ENCODE results near the gene ACAD10. TPM values are rescaled to one million over a fixed set of nuclear protein-coding genes. Genes with fewer than 3 reads are reported as not detected.

Gene ACAD10
- total and polyA plus RNA-seq, 10 of the 15 experiments (the other 5 are each of a cell fraction or from before 2014, with no cell fraction given) = 2.9 to 21.9 (median 17.5) TPM

DNA sequence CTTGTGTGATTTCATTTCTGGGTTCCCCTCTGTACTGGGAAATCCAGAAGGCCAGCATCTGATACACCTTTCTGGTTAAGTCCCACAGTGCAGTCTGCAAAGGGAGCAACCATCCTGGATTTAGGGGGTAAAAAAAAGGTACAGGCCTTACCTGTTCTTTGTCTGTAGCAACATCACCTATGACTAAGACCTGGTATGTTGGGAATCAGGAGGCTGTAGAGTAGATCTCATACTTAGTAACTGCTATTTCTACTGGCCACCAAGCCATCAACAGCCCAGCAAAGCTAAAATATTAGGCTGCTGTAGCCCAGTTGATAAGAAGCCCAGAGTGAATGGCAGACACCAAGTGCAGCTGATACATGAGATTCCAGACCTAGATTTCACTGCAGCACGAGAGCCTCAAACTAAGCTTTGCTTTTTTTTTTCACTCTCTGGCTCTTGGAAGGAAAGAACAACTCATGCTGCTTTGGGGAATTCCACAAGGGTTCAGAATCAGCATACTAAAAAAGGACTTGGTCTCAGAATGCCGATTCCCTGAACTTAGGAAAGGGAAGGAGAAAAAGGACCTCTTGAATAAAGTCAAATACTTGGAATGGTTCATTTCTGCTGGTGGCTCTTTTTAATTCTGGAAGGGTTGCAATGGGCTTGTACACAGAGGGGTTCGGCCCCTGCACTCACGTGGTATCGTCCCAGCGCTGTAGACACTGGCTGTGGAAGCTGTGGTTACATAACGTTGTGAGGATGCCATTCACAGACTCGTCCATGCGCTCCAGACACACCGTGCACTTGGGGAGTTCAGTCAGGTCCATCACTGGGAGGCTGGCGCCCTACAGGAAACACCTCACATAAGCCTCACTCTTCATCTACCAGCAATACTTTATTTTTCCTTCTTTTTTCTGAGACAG lies 20.6 kb upstream of the ACAD10 start:
- Histone ChIP-seq H3K36me3 (ENCODE audit: control insufficient read depth in 2 of 2, insufficient read depth in 2 of 2, low read length in 1 of 2) (peaks cover 8 to 12% of the 10 kb centered on the region in 2 experiments; a peak in 3 of 4 replicates), H3K9ac (ENCODE audit: control insufficient read depth, insufficient read depth, low read length) (no peak overlapping the region), H3K27me3 (replicated peaks in 1 of 2; ENCODE audit: control insufficient read depth in 2 of 2, insufficient read depth in 2 of 2, low read length in 1 of 2) (no peaks in the 10 kb centered on the region), H2AFZ (ENCODE audit: control insufficient read depth, low read depth, low read length) (no peak overlapping the region), H3K4me2 (ENCODE audit: control insufficient read depth, insufficient read depth) (no peak overlapping the region), H4K20me1 (ENCODE audit: control insufficient read depth, insufficient read depth) (no peaks in the 10 kb centered on the region), H3K9me3 (replicated peaks; ENCODE audit: control insufficient read depth, insufficient read depth, low read length) (no peaks in the 10 kb centered on the region), H3K27ac (ENCODE audit: control insufficient read depth, insufficient read depth) (no peak overlapping the region), H3K4me3 (no peak overlapping the region), H3K79me2 (ENCODE audit: control insufficient read depth, insufficient read depth, low read length) (no peaks in the 10 kb centered on the region), H3K4me1 (ENCODE audit: control insufficient read depth, insufficient read depth, low read length) (no peaks in the 10 kb centered on the region)
- DNase-seq (ENCODE audit: low read depth, low spot score) (no peak), FAIRE-seq (no peak), ATAC-seq (no peak)
- SMC1A ChIA-PET (ENCODE audit: uncharacterized antibody, unreplicated experiment) = no interaction called here
- CTCF ChIA-PET = interaction anchor here (3.6 kb wide), 1 partner anchor 8 kb away, joined by 19 read pairs; no protein-coding TSS in a partner anchor
- RAD21 ChIA-PET (ENCODE audit: unreplicated experiment) = no interaction called here
- intact Hi-C loops (cut with micrococcal nuclease; ENCODE audit: unreplicated experiment) = no loop called here
- POLR2A ChIA-PET = no interaction called here
- in situ Hi-C loops (cut with MboI) = no loop called here
- TF ChIP-seq MXI1 (IDR thresholded peaks at IDR 0.05; ENCODE audit: low read depth, low read length) (no peak), CHD4 (IDR thresholded peaks at IDR 0.05) (no peak), FOXM1 (IDR thresholded peaks at IDR 0.05; ENCODE audit: low read depth, low read length) (no peak), ZBED1 (IDR thresholded peaks at IDR 0.05; ENCODE audit: borderline replicate concordance) (no peak), IKZF1 (conservative IDR thresholded peaks at IDR 0.05) (no peak), KLF5 (IDR thresholded peaks at IDR 0.05; ENCODE audit: partially characterized antibody) (no peak), CREB1 (IDR thresholded peaks at IDR 0.05; ENCODE audit: low read depth) (no peak), STAT1 (conservative IDR thresholded peaks at IDR 0.05) (no peak), SP1 (IDR thresholded peaks at IDR 0.05; ENCODE audit: low read depth, low read length) (no peak), NR2F1 (conservative IDR thresholded peaks at IDR 0.05) (no peak), SREBF2 (IDR thresholded peaks at IDR 0.05; ENCODE audit: low read length) (no peak), TCF3 (IDR thresholded peaks at IDR 0.05; ENCODE audit: borderline replicate concordance, insufficient read depth, low read depth, low read length) (no peak)
- TF ChIP-seq, protein P1, sequence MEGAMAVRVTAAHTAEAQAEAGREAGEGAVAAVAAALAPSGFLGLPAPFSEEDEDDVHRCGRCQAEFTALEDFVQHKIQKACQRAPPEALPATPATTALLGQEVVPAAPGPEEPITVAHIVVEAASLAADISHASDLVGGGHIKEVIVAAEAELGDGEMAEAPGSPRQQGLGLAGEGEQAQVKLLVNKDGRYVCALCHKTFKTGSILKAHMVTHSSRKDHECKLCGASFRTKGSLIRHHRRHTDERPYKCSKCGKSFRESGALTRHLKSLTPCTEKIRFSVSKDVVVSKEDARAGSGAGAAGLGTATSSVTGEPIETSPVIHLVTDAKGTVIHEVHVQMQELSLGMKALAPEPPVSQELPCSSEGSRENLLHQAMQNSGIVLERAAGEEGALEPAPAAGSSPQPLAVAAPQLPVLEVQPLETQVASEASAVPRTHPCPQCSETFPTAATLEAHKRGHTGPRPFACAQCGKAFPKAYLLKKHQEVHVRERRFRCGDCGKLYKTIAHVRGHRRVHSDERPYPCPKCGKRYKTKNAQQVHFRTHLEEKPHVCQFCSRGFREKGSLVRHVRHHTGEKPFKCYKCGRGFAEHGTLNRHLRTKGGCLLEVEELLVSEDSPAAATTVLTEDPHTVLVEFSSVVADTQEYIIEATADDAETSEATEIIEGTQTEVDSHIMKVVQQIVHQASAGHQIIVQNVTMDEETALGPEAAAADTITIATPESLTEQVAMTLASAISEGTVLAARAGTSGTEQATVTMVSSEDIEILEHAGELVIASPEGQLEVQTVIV (IDR thresholded peaks at IDR 0.05; ENCODE audit: borderline replicate concordance, partially characterized antibody) = no peak
- TF ChIP-seq, protein P2, sequence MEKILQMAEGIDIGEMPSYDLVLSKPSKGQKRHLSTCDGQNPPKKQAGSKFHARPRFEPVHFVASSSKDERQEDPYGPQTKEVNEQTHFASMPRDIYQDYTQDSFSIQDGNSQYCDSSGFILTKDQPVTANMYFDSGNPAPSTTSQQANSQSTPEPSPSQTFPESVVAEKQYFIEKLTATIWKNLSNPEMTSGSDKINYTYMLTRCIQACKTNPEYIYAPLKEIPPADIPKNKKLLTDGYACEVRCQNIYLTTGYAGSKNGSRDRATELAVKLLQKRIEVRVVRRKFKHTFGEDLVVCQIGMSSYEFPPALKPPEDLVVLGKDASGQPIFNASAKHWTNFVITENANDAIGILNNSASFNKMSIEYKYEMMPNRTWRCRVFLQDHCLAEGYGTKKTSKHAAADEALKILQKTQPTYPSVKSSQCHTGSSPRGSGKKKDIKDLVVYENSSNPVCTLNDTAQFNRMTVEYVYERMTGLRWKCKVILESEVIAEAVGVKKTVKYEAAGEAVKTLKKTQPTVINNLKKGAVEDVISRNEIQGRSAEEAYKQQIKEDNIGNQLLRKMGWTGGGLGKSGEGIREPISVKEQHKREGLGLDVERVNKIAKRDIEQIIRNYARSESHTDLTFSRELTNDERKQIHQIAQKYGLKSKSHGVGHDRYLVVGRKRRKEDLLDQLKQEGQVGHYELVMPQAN (conservative IDR thresholded peaks at IDR 0.05) = no peak
- TF ChIP-seq, protein P3, sequence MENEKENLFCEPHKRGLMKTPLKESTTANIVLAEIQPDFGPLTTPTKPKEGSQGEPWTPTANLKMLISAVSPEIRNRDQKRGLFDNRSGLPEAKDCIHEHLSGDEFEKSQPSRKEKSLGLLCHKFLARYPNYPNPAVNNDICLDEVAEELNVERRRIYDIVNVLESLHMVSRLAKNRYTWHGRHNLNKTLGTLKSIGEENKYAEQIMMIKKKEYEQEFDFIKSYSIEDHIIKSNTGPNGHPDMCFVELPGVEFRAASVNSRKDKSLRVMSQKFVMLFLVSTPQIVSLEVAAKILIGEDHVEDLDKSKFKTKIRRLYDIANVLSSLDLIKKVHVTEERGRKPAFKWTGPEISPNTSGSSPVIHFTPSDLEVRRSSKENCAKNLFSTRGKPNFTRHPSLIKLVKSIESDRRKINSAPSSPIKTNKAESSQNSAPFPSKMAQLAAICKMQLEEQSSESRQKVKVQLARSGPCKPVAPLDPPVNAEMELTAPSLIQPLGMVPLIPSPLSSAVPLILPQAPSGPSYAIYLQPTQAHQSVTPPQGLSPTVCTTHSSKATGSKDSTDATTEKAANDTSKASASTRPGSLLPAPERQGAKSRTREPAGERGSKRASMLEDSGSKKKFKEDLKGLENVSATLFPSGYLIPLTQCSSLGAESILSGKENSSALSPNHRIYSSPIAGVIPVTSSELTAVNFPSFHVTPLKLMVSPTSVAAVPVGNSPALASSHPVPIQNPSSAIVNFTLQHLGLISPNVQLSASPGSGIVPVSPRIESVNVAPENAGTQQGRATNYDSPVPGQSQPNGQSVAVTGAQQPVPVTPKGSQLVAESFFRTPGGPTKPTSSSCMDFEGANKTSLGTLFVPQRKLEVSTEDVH (IDR thresholded peaks at IDR 0.05; ENCODE audit: low read depth, partially characterized antibody) = no peak
- WGBS (ENCODE audit: insufficient coverage, insufficient replicate concordance, low lambda C conversion rate, missing lambda C conversion rate) = 87% methylated on average over 11 of the region's 11 CpGs
- no TSS peak for BruUV-seq (replicated peaks)
